Neural cell (in vitro differentiated cells): ENCODE measurements around the gene PPFIBP2. TPM values are rescaled to one million over a fixed set of nuclear protein-coding genes. Genes with fewer than 3 reads are reported as not detected.

Experiments used
- H2AFZ ChIP-seq: fragments of 200-600, 300-800 bp; sonication (generic), shearing (Covaris generic); 2 replicates; pipeline ENCODE4 v1.6.0; 2014; ENCODE audit warnings: low read depth, mild to moderate bottlenecking, antibody characterized with exemption, low read length, moderate library complexity
- H3F3A ChIP-seq: fragments of 200-600 bp; shearing (Covaris generic); 2 replicates; pipeline ENCODE4 v1.6.1; 2016; ENCODE audit warnings: mild to moderate bottlenecking, moderate library complexity, mixed read lengths, antibody characterized with exemption, low read length; ENCODE audit not compliant: insufficient read depth, poor library complexity, severe bottlenecking
- H3K27ac ChIP-seq: fragments of 200-600, 300-800 bp; sonication (generic), shearing (Covaris generic); 2 replicates; pipeline ENCODE4 v1.5.1; 2014; ENCODE audit warnings: mild to moderate bottlenecking, low read length, moderate library complexity
- H3K27me3 ChIP-seq: fragments of 300-800, 200-600 bp; sonication (generic), shearing (Covaris generic); 2 replicates; pipeline ENCODE4 v1.6.0; 2014; ENCODE audit warnings: mild to moderate bottlenecking, low read depth, low read length, moderate library complexity; ENCODE audit not compliant: insufficient read depth
- H3K36me3 ChIP-seq: fragments of 300-800, 200-600 bp; sonication (generic), shearing (Covaris generic); 2 replicates; pipeline ENCODE4 v1.5.1; 2014; ENCODE audit warnings: mild to moderate bottlenecking, antibody characterized with exemption, low read length, moderate library complexity; ENCODE audit not compliant: insufficient read depth
- H3K4me2 ChIP-seq: fragments of 300-800, 200-600 bp; sonication (generic), shearing (Covaris generic); 2 replicates; pipeline ENCODE4 v1.6.0; 2014; ENCODE audit warnings: mild to moderate bottlenecking, low read length
- H3K4me3 ChIP-seq: fragments of 300-800, 200-600 bp; sonication (generic), shearing (Covaris generic); 2 replicates; pipeline ENCODE4 v1.5.1; 2014; ENCODE audit warnings: mild to moderate bottlenecking, low read length, moderate library complexity
- H3K79me2 ChIP-seq: fragments of 200-600 bp; shearing (Covaris generic); replicated peaks from 2 replicates; pipeline ENCODE4 v1.6.0; 2014; ENCODE audit warnings: mild to moderate bottlenecking, low read length, moderate library complexity; ENCODE audit not compliant: insufficient read depth
- H3K9ac ChIP-seq: fragments of 300-800, 200-600 bp; sonication (generic), shearing (Covaris generic); 2 replicates; pipeline ENCODE4 v1.6.1; 2016; ENCODE audit warnings: mild to moderate bottlenecking, low read length, mixed read lengths
- H3K9me2 ChIP-seq: fragments of 200-600 bp; shearing (Covaris generic); 2 replicates; pipeline ENCODE4 v1.6.1; 2016; ENCODE audit warnings: mild to moderate bottlenecking, low read length, mixed read lengths; ENCODE audit not compliant: insufficient read depth
- H3K9me3 ChIP-seq: fragments of 200-600, 300-800 bp; sonication (generic), shearing (Covaris generic); 2 replicates; pipeline ENCODE4 v1.6.1; 2016; ENCODE audit warnings: mild to moderate bottlenecking, mixed run types, low read length, moderate library complexity, mixed read lengths
- H4K20me1 ChIP-seq: fragments of 200-600 bp; shearing (Covaris generic); 2 replicates; pipeline ENCODE4 v1.6.1; 2016; ENCODE audit warnings: mild to moderate bottlenecking, mixed run types; ENCODE audit not compliant: insufficient read depth
- EP300 ChIP-seq: fragments of 450-650 bp; conservative IDR thresholded peaks from 2 replicates; pipeline ENCODE4 v1.6.1; 2014; ENCODE audit warnings: antibody characterized with exemption, mild to moderate bottlenecking, moderate library complexity; ENCODE audit not compliant: poor library complexity, severe bottlenecking
- EZH2 ChIP-seq: fragments of 200-600, 300-800 bp; shearing (Covaris generic), sonication (generic); IDR thresholded peaks from 2 replicates; pipeline ENCODE4 v1.6.1; 2014; ENCODE audit warnings: antibody characterized with exemption, low read length, borderline replicate concordance, mild to moderate bottlenecking; ENCODE audit not compliant: insufficient read depth, poor library complexity, severe bottlenecking
- MXI1 ChIP-seq: fragments of 450-650 bp; conservative IDR thresholded peaks from 2 replicates; pipeline ENCODE4 v1.6.1; 2014; ENCODE audit warnings: antibody characterized with exemption, mild to moderate bottlenecking; ENCODE audit not compliant: poor library complexity, severe bottlenecking
- POLR2AphosphoS5 ChIP-seq: IDR thresholded peaks from 2 replicates; pipeline ENCODE4 v1.6.1; 2012
- RAD21 ChIP-seq: fragments of 450-650 bp; conservative IDR thresholded peaks from 2 replicates; pipeline ENCODE4 v1.6.1; 2014; ENCODE audit warnings: antibody characterized with exemption, mild to moderate bottlenecking, moderate library complexity
- SMC3 ChIP-seq: fragments of 450-650 bp; conservative IDR thresholded peaks from 2 replicates; pipeline ENCODE4 v1.6.1; 2014; ENCODE audit warnings: antibody characterized with exemption, mild to moderate bottlenecking, moderate library complexity; ENCODE audit not compliant: poor library complexity
- TAF1 ChIP-seq: IDR thresholded peaks from 2 replicates; pipeline ENCODE4 v1.6.1; 2012; ENCODE audit warnings: low read depth
- polyA plus RNA-seq: library from polyadenylated mRNA; depleted of rRNA; stranded (reverse); fragments of >200 nt; gene quantifications from 2 replicates; pipeline ENCODE4 v1.2.3, GENCODE V29; 2014
- TF ChIP-seq, protein P1 (sequence below): fragments of 450-650 bp; IDR thresholded peaks from 2 replicates; pipeline ENCODE4 v1.5.1; 2014; ENCODE audit warnings: antibody characterized with exemption, mild to moderate bottlenecking, moderate library complexity; ENCODE audit not compliant: poor library complexity, severe bottlenecking
- TF ChIP-seq, protein P2 (sequence below): IDR thresholded peaks from 2 replicates; pipeline ENCODE4 v1.6.1; 2012; ENCODE audit warnings: borderline replicate concordance

The PPFIBP2 gene
- polyA plus RNA-seq, 1 donor from 2014 or later = not detected

DNA sequence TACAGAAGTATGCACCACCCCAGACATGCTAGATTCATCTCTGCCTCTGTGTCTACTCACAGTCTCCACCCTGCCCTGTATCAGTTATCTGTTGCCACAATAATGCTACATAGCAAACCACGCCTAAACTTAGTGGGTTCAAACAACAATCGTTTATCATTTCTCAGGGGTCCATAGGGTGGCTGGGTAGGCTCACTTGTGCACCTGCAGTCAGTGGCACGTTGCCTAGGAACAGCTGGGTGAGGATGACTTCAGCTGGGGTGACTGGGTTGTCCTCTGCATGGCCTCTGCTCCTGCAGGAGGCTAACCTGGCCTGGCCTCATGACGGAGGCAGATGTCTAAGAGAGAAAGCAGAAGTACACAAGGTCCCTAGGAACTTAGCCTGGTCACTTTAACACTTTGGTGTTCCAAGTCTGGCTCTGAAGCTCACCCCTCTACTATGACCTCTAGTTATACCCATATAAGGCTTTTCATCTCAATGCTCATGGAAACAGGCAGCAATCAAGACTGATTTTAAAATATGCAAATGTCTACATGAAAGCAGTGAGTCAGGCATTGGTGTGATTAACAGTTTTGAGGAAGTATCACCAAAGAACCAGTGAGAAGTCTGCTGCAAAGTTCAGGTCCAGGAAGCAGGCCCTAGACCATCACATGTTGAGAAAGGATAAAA is 17.8 kb upstream of the PPFIBP2 start:
- Histone ChIP-seq H3K79me2 (no peaks in the 10 kb centered on the region), H3K36me3 (no peaks in the 10 kb centered on the region), H4K20me1 (no peaks in the 10 kb centered on the region), H3F3A (no peaks in the 10 kb centered on the region), H3K9ac (no peak overlapping the region), H2AFZ (no peak overlapping the region), H3K4me2 (no peak overlapping the region), H3K9me3 (no peaks in the 10 kb centered on the region), H3K9me2 (no peaks in the 10 kb centered on the region), H3K27ac (no peak overlapping the region), H3K27me3 (no peaks in the 10 kb centered on the region), H3K4me3 (no peak overlapping the region)
- TF ChIP-seq MXI1 (no peak), SMC3 (no peak), POLR2AphosphoS5 (no peak), EP300 (no peak), EZH2 (no peak), TAF1 (no peak), RAD21 (no peak)
- TF ChIP-seq, protein P1, sequence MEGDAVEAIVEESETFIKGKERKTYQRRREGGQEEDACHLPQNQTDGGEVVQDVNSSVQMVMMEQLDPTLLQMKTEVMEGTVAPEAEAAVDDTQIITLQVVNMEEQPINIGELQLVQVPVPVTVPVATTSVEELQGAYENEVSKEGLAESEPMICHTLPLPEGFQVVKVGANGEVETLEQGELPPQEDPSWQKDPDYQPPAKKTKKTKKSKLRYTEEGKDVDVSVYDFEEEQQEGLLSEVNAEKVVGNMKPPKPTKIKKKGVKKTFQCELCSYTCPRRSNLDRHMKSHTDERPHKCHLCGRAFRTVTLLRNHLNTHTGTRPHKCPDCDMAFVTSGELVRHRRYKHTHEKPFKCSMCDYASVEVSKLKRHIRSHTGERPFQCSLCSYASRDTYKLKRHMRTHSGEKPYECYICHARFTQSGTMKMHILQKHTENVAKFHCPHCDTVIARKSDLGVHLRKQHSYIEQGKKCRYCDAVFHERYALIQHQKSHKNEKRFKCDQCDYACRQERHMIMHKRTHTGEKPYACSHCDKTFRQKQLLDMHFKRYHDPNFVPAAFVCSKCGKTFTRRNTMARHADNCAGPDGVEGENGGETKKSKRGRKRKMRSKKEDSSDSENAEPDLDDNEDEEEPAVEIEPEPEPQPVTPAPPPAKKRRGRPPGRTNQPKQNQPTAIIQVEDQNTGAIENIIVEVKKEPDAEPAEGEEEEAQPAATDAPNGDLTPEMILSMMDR = no peak
- TF ChIP-seq, protein P2, sequence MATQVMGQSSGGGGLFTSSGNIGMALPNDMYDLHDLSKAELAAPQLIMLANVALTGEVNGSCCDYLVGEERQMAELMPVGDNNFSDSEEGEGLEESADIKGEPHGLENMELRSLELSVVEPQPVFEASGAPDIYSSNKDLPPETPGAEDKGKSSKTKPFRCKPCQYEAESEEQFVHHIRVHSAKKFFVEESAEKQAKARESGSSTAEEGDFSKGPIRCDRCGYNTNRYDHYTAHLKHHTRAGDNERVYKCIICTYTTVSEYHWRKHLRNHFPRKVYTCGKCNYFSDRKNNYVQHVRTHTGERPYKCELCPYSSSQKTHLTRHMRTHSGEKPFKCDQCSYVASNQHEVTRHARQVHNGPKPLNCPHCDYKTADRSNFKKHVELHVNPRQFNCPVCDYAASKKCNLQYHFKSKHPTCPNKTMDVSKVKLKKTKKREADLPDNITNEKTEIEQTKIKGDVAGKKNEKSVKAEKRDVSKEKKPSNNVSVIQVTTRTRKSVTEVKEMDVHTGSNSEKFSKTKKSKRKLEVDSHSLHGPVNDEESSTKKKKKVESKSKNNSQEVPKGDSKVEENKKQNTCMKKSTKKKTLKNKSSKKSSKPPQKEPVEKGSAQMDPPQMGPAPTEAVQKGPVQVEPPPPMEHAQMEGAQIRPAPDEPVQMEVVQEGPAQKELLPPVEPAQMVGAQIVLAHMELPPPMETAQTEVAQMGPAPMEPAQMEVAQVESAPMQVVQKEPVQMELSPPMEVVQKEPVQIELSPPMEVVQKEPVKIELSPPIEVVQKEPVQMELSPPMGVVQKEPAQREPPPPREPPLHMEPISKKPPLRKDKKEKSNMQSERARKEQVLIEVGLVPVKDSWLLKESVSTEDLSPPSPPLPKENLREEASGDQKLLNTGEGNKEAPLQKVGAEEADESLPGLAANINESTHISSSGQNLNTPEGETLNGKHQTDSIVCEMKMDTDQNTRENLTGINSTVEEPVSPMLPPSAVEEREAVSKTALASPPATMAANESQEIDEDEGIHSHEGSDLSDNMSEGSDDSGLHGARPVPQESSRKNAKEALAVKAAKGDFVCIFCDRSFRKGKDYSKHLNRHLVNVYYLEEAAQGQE = no peak

DNA sequence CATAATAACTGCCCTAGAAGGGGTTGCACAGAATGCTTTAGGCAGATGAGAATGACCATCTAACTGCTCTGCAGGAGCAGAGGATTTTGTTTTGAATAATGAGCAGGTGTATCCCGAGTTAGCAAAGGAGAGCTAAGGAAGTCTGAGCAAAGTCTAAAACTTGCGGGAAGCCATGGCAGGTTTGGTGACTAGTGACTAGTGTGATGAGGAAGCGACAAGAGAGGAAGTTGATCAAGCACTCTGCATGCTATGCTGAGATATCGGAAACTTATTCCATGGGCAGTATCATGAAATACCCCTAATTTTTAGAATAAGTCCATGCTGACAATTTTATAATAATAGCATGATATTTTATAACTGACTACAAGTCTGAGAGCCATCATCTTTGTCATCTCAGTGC is 15.6 kb upstream of the PPFIBP2 start:
- no peaks in the 10 kb centered on the region for H4K20me1 ChIP-seq
- H3F3A ChIP-seq = no peaks in the 10 kb centered on the region
- H3K79me2 ChIP-seq = no peaks in the 10 kb centered on the region
- H3K27me3 ChIP-seq = no peaks in the 10 kb centered on the region
- H3K9me3 ChIP-seq = no peaks in the 10 kb centered on the region
- no peaks in the 10 kb centered on the region for H3K36me3 ChIP-seq
- H3K27ac ChIP-seq = no peak overlapping the region
- H2AFZ ChIP-seq = no peak overlapping the region
- TF ChIP-seq EZH2 (no peak), RAD21 (no peak)
- no peak overlapping the region for H3K9ac ChIP-seq
- no peak overlapping the region for H3K4me3 ChIP-seq
- H3K4me2 ChIP-seq = no peak overlapping the region
- no peaks in the 10 kb centered on the region for H3K9me2 ChIP-seq
